ENCODE data around the gene BRS3.

GRCh38 chrX:136446208-136446607 is 41.5 kb upstream of the BRS3 start:
- TF ChIP-seq POLR2A (IDR thresholded peaks at IDR 0.05) (no peak), CTCF (IDR thresholded peaks at IDR 0.05) (no peak)
